IPS-18c (cell line): Measurements from ENCODE around the gene LDB1.

Experiments used
- H3K4me3 ChIP-seq: 2 replicates; pipeline ENCODE4 v1.7.0; 2013; ENCODE audit warnings: low read depth, mild to moderate bottlenecking, low read length, moderate library complexity; ENCODE audit not compliant: insufficient read depth
- H3K9me3 ChIP-seq: one replicate; pipeline ENCODE4 v1.6.1; 2013; ENCODE audit warnings: mild to moderate bottlenecking, low read length, moderate library complexity; ENCODE audit not compliant: control insufficient read depth, insufficient read depth

The LDB1 gene

DNA sequence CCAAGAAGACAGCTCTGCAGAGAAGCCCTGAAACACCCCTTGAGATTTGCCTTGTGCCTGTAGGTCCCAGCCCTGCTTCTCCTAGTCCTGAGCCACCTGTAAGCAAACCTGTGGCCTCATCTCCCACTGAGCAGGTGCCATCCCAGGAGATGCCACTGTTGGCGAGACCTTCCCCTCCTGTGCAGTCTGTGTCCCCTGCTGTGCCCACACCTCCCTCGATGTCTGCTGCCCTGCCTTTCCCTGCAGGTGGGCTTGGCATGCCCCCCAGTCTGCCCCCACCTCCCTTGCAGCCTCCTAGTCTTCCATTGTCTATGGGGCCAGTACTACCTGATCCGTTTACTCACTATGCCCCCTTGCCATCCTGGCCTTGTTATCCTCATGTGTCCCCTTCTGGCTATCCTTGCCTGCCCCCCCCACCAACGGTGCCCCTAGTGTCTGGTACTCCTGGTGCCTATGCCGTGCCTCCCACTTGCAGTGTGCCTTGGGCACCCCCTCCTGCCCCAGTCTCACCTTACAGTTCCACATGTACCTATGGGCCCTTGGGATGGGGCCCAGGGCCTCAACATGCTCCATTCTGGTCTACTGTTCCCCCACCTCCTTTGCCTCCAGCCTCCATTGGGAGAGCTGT, 20.9 kb upstream of the LDB1 start:
- Histone ChIP-seq H3K9me3 (no peaks in the 10 kb centered on the region), H3K4me3 (no peak overlapping the region)

DNA sequence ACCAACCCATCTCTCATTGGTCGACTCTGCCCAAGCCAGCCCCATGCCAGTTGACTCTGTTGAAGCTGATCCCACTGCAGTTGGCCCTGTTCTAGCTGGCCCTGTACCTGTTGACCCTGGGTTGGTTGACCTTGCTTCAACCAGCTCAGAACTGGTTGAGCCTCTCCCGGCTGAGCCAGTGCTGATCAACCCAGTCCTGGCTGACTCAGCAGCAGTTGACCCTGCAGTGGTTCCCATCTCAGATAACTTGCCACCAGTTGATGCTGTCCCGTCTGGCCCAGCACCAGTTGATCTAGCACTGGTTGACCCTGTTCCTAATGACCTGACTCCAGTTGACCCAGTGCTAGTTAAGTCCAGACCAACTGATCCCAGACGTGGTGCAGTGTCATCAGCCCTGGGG, 20.1 kb upstream of the LDB1 start:
- Histone ChIP-seq H3K9me3 (no peaks in the 10 kb centered on the region), H3K4me3 (no peak overlapping the region)

DNA sequence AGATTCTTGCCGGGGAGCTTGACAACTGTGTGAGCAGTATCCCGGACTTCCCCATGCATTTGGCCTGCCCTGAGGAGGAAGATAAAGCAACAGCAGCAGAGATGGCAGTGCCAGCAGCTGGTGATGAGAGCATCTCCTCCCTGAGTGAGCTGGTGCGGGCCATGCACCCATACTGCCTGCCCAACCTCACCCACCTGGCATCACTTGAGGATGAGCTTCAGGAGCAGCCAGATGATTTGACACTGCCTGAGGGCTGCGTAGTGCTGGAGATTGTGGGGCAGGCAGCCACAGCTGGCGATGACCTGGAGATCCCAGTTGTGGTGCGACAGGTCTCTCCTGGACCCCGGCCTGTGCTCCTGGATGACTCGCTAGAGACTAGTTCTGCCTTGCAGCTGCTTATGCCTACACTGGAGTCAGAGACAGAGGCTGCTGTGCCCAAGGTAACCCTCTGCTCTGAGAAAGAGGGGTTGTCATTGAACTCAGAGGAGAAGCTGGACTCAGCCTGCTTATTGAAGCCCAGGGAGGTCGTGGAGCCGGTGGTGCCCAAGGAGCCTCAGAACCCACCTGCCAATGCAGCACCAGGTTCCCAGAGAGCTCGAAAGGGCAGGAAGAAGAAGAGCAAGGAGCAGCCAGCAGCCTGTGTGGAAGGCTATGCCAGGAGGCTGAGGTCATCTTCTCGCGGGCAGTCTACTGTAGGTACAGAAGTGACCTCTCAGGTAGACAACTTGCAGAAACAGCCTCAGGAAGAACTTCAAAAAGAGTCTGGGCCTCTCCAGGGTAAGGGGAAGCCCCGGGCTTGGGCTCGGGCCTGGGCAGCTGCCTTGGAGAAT, 19.3 kb upstream of the LDB1 start:
- H3K4me3 ChIP-seq: no peak overlapping the region
- no peaks in the 10 kb centered on the region for H3K9me3 ChIP-seq

DNA sequence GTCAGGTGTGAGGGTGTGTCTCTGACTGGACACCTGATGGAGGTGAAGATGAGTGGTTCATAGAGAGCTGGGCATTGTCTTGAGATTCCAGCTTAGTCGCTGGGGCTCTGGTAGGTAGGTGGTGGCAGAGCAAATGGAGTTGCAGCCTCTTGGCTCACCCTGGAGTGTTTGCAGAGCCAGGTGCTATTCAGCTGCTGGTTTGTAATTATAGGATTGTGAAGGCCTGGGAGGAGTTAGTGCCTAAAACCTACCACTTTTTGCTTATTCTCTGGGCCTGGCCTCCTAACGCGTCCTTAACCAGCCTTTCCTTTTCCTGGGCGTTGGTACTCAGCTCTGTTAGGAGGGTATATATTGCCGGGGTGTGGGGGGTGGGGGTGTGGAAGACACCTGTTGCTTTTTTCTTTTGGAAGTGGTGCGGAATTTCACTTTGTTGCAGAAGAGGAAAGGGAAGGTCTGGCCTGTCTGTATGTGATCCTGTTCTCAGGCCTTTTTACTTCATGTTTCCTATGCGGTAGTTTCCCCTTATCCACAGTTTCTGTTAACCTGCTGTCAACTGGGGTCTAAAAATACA, 15.9 kb upstream of the LDB1 start:
- Histone ChIP-seq H3K9me3 (no peaks in the 10 kb centered on the region), H3K4me3 (no peak overlapping the region)

DNA sequence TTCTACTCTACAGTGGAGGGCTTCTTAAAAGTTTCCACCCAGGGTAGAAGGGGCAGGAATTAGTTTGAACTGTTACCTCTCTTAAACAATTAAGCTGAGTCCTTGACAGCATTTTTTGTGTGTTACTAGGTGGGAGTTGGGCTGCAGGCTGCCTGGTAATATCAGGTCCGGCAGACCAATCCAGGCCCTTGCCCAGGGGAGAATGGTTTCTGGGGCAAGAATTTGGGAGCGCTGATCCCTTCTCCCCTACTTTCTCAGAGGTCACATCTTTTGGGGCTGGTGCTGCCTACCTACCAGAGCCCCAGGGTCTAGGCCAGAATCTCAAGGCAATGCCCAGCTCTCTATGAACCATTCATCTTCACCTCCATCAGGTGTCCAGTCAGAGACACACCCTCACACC, 14.2 kb upstream of the LDB1 start:
- Histone ChIP-seq H3K9me3 (no peaks in the 10 kb centered on the region), H3K4me3 (peak overlapping the region; percentile 98)

DNA sequence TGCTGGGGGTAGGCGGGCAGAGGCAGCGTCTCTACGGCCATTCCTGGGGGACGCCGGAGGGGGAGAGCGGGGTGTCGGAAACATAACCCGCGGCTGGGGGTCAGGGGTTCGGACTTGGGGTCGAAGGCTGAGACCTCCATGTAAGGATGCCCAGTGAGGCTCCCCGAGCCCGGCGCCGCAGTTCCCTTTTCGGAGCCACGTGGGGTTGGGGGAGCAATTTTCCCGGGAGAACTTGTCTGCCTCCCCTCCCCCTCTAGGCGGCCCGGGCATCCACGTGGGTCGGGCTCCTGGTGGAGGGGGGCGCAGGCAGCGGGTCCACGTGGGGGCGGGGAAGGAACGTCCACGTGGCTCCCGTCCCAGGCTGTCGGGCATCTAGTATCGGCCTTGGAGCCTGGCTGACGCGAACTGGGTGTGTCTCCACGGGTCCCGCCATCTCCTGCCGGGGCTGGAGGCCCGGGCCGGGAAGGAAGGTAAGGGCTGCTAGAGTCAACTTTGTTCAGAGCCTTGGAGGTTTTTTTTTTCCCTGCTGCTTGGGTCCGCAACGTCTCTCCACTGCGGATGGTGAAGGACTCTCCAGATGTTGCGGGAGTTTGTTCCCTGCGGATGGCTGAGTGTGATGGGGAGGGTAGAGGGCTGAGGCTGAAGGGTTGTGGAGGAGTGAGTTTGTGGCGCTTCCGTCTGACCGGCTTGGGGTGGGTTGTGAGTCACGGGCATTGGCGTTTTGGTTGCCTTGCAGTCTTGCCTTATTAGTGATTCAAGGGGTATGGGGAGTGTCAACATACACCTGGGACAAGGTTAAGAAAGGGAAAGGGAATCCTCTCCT, 13.4 kb upstream of the LDB1 start:
- H3K9me3 ChIP-seq: no peaks in the 10 kb centered on the region
- H3K4me3 ChIP-seq: peak overlapping the region; percentile 98

DNA sequence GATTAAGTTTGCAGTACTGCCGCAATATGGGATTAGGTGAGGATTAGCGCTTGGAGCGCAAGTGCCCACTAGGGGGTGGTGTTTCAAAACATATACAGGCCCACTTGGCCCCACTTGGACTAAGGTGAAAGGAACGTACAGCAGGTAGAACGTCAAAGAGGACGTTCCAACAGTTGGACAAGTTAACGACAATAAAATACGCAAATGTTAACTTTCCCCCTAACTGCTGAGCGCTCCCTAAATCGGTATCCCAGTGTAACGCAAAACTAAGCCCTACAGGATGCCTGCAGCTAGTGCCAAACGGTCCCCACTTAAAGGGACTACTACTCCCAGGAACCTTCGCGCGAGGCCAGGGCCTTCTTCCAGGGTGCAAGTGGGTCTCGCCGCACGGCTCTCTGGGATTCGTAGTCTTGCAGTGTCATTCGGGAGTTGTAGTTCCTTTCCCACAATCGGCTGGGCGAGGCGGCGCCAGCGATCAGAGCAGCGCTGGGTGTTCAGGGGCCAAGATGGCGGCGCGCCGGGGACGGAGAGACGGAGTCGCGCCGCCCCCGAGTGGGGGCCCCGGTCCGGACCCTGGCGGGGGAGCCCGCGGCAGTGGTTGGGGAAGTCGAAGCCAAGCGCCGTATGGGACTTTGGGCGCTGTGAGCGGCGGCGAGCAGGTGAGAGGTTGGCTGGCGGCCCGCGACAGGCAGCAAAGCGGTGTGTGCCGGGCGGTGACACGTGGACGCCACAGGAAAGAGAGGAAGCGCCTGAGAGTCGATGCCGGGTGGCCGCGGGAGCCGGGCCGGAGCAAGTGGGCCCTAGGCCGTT, 12.6 kb upstream of the LDB1 start, which contains the start of gene PPRC1:
PPRC1 (plus strand) TSS at position 478 of the 810 bp plus-strand sequence; CDS start at position 507, 29 bp downstream.
- Histone ChIP-seq H3K9me3 (no peaks in the 10 kb centered on the region), H3K4me3 (peak within 1 kb of the TSS; percentile 98)

DNA sequence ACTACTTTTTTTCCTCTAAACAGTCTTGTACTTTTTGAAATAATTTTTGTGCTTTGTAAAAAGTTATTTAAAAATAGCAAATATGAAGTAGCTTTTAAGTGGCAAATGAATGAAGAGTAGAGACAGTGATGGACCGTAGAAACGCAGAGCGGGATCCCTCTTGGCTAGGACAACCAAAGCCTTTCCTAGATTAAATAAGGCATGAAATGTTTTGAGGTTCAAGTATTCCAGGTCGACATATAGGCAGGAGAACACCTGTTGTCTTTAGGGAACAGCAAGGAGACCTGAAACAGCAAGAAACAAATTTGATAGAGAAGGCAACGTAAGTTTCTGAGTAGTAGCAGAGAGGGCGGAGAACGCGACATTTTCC, 12.0 kb upstream of the LDB1 start:
- no peak overlapping the region; the same call in 1 of the 2 replicates for H3K4me3 ChIP-seq

DNA sequence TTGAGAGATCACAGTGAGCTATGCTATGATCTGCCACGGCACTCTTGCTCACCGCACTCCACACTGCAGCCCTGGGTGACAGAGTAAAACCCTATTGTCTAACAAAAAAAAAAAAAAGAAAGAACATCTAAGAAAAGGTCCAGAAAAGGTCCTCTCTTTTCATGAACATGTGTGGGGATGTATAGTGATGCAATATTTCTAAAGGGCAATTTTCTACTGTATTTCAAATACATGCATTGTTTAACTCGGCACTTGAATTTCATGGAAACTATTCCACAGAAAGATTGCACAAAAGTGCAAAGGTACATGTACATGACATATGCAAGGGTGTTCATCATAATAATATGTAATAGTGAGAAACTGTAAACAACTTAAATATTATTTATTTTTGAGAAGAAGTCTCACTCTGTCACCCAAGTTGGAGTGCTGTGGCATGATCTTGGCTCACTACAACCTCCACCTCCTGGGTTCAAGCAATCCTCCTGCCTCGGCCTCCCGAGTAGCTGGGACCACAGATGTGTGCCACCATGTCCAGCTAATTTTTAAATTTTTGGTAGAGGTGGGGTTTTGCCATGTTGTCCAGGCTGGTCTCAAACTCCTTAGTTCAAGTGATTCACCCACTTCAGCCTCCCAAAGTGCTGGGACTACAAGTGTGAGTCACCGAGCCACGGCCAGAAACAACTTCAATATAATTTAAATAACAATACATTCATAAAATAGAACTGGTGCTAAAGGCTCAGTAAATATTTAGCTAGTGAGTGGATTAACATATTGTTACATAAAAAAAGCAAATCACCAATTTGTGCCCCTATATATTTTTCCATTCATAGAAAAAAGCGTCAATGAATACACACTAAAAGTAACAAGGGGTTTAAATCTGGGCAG, 11.4 kb upstream of the LDB1 start:
- Histone ChIP-seq H3K4me3 (no peak overlapping the region), H3K9me3 (no peaks in the 10 kb centered on the region)

More for the DNA sequence above, 12.0 kb upstream of the LDB1 start:
- no peaks in the 10 kb centered on the region for H3K9me3 ChIP-seq

DNA sequence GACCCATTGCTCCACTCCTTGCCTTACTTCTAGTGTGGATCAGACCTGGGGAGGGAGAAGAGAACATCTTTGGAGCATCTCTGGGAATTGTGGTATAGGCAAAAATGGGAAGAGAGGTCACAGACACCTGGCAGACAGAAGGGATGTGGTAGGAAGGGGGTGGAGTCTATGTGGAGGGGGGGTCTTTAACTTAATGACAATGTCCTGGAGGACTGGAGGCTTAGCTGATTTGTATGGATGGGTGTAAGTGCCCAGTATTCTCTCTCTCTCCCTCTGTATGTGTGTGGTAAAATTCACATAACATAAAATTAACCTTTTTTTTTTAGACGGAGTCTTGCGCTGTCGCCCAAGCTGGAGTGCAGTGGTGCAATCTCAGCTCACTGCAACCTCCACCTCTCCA, 3.1 kb upstream of the LDB1 start:
- Histone ChIP-seq H3K9me3 (no peaks in the 10 kb centered on the region), H3K4me3 (no peak overlapping the region)

DNA sequence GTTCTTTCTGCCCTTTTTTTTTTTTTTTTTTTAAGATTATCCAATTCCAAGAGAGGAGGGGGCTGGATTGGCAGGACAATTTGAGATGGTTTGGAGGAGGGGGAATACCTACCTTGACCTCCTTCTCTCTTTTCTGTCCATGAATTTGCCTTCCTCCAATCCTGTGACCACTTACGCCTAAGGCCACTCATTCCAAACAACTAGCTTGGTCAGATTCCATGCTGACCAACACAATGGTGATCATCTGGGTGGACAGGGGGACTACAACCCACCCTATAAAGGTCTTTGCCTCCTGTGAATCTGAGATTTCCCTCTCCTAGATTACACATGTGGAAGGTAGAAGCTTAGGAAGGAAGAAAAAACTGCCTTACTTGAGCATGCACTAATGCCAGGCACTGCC, 2.3 kb upstream of the LDB1 start:
- H3K4me3 ChIP-seq: no peak overlapping the region
- no peaks in the 10 kb centered on the region for H3K9me3 ChIP-seq

DNA sequence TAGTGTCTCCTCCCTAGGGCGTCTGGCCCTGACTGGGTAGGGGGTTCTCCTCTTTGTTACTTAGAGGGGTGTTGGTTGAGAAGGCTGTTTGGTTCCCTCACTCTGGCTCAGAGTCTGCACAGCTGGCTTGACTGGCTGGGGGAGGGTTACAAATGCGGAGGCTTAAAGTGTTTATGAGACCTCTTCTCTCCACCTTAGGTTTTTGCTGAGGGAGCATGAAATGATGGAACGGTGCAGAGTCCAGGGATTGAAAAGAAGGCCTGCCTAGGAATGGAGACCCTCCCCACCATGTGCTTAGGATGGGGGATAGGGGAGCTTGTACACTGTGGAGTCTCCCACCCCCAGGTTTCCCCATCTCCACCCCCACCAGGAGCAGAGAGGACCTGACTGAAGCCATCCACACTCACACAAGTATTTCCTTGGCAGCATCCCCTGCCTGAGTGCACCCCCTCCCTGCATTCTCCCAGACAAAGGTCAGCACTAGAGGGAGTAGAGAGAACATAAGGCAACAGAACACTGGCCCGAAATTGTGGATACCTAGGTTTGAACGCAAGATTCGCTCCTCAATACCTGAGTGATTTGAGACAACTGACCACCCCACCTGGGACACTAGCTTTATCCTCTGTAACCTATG, 1.7 kb upstream of the LDB1 start:
- H3K4me3 ChIP-seq: peak overlapping the region; percentile 85

DNA sequence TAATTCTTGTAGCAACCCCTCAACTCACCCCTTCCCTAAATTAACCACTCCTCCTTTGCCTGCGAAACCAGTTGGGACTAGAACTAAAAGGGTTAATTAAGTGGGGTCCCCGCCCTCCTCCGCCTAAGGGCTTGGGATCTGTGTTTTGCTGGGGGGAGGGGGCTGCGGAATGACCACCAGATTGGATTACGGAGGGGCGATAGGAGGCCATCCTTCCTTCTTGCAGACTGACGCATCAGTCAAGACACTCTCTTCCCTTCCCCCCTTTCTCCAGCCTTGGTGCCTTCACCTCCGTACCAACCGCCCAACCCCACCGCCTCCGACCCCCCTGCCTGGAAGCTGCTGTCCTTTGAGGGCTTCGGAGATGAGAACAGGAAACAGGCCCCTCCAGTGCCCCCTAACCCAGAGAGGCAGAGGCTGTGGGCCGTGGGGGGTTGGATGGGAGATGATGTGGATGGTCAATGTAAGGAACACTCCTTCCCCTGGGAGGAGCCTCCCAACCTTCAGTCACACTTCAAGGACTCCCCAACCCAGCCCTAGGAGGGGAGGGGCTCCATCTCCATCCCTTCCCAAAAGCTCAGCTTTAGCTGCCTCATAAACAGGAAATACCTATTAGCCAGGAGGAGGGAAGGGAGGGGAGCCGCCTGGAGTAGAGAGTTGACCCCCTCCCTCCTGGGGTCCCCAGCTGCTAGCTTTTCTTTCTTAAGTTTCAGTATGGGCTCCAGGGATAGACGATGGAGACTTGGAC, 997 bp upstream of the LDB1 start:
- H3K9me3 ChIP-seq: no peaks in the 10 kb centered on the region
- H3K4me3 ChIP-seq: peak overlapping the region; percentile 85

More for the DNA sequence above, 1.7 kb upstream of the LDB1 start:
- H3K9me3 ChIP-seq: no peaks in the 10 kb centered on the region

DNA sequence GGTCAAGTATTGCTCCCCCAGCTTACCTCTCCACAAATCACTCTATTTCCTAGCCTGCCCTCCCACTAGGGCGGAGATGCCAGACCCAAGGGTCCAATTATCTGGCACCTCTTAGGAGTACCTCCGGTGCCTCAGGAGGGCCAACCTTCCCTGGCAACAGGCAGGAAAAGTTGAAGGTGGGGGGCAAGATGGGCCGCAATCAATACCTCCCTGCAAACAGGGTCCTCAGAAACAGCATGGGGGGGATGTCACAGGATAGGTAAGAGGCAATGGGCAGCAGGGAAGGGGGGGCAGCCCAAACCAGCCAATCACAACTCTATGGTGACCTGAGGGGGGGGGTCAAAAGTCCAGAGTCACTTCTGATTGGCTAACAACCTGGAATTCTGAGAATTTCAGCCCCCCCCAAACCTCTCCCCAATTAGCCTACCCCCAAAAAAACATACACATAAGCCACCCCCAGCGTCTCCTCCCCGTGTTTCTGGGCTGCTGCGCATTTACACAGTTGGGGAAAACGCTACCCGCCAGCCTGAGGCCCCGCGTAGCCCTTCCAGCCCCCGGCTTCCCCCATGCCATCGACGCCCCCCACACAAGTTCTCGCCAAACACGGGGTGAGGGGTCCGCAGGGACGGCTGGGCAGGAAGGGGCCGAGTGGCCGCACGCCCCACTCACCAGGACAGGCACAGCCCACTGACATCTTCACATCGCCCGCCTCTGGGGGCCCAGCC, 589 bp downstream of the LDB1 start:
- H3K9me3 ChIP-seq: no peaks in the 10 kb centered on the region
- H3K4me3 ChIP-seq: peak overlapping the region; percentile 85
